ENCODE measurements around the gene APOOL.

GRCh38 chrX:85112293-85112692 lies 108.6 kb downstream of the APOOL start:
- TF ChIP-seq ZNF384 (IDR thresholded peaks at IDR 0.05; ENCODE audit: borderline replicate concordance, low read depth, low read length) (no peak), NRF1 (conservative IDR thresholded peaks at IDR 0.05; ENCODE audit: low read depth, low read length) (no peak), RAD21 (IDR thresholded peaks at IDR 0.05; ENCODE audit: insufficient read depth, low read depth, low read length) (no peak), POLR2AphosphoS5 (IDR thresholded peaks at IDR 0.05; ENCODE audit: low read length) (no peak), HDAC2 (IDR thresholded peaks at IDR 0.05) (no peak), FOS (IDR thresholded peaks at IDR 0.05; ENCODE audit: borderline replicate concordance, extremely low read depth, insufficient read length) (no peak), GABPA (IDR thresholded peaks at IDR 0.05; ENCODE audit: low read depth) (no peak)
